HepG2 (cell line): Measurements from ENCODE around the gene TCFL5.

Source experiments
- AHDC1 ChIP-seq: sonication (generic); formaldehyde crosslinking; IDR thresholded peaks from 2 replicates; pipeline ENCODE4 v1.5.1; 2020; ENCODE audit warnings: mild to moderate bottlenecking, missing genetic modification reagents, borderline replicate concordance
- CTCF ChIP-seq: sonication (generic); formaldehyde crosslinking; IDR thresholded peaks from 2 replicates; pipeline ENCODE4 v1.5.0; 2020; ENCODE audit warnings: mild to moderate bottlenecking, missing genetic modification reagents, moderate library complexity
- GATAD1 ChIP-seq: IDR thresholded peaks from 2 replicates; pipeline ENCODE4 v1.6.1; 2016; ENCODE audit warnings: missing genetic modification reagents, missing compliant biosample characterization
- IRF1 ChIP-seq: sonication (generic); formaldehyde crosslinking; IDR thresholded peaks from 2 replicates; pipeline ENCODE4 v1.4.0; 2020; ENCODE audit warnings: low read depth, mild to moderate bottlenecking, missing genetic modification reagents
- KLF11 ChIP-seq: IDR thresholded peaks from 2 replicates; pipeline ENCODE4 v1.6.1; 2016; ENCODE audit warnings: missing compliant biosample characterization
- MXI1 ChIP-seq: IDR thresholded peaks from 3 replicates; pipeline ENCODE4 v1.6.1; 2012; ENCODE audit warnings: low read depth, low read length, inconsistent platforms, borderline replicate concordance
- POLR2AphosphoS2 ChIP-seq: IDR thresholded peaks from 2 replicates; pipeline ENCODE4 v1.6.1; 2011; ENCODE audit warnings: low read depth, low read length, improper control_type of control experiment
- REL ChIP-seq: sonication (generic); formaldehyde crosslinking; conservative IDR thresholded peaks from 2 replicates; pipeline ENCODE4 v1.8.0; 2022; ENCODE audit warnings: mild to moderate bottlenecking, missing genetic modification reagents, moderate library complexity
- SMAD3 ChIP-seq: sonication (generic); formaldehyde crosslinking; IDR thresholded peaks from 2 replicates; pipeline ENCODE4 v1.4.0; 2020; ENCODE audit warnings: missing genetic modification reagents
- ZKSCAN1 ChIP-seq: fragments of 150-350 bp; IDR thresholded peaks from 2 replicates; pipeline ENCODE4 v1.6.1; 2014; ENCODE audit warnings: low read length
- ZNF350 ChIP-seq: sonication (generic); formaldehyde crosslinking; IDR thresholded peaks from 2 replicates; pipeline ENCODE4 v1.4.0; 2020; ENCODE audit warnings: mild to moderate bottlenecking, low read depth, missing genetic modification reagents, borderline replicate concordance
- ZNF766 ChIP-seq: sonication (generic); formaldehyde crosslinking; IDR thresholded peaks from 2 replicates; pipeline ENCODE4 v1.5.0; 2020; ENCODE audit warnings: missing genetic modification reagents, borderline replicate concordance

GRCh38 chr20:62886709-62887058 lies 25.1 kb upstream of the TCFL5 start:
- TF ChIP-seq REL (CRISPR knock-in tag) (no peak), IRF1 (CRISPR knock-in tag) (no peak), POLR2AphosphoS2 (no peak; the same call in 1 of the 2 replicates), AHDC1 (CRISPR knock-in tag) (no peak), KLF11 (CRISPR knock-in tag) (no peak), CTCF (no peak), GATAD1 (CRISPR knock-in tag) (no peak), ZNF350 (no peak), SMAD3 (CRISPR knock-in tag) (no peak), MXI1 (no peak), ZNF766 (no peak), ZKSCAN1 (no peak)
